Memory B cell (primary cell): ENCODE data around the gene VPS45.
A peak's percentile ranks its signal among the peaks of the same experiment; 100 is the strongest.

Experiments
- ATAC-seq: fragments of 150-1000 bp; cut with Tn5 transposase; 2 replicates; pipeline ENCODE4 v1.10.0; 2021; ENCODE audit warnings: low read depth, mild to moderate bottlenecking, moderate library complexity
- DNase-seq, 2 donors: peaks; one replicate each; pipeline ENCODE4 v3.0.0; 2022; ENCODE audit warnings: low spot score in 2 of 2
- H3K27ac Mint-ChIP-seq: one replicate; pipeline ENCODE4 v1.8.0; 2022; ENCODE audit warnings: mild to moderate bottlenecking, moderate library complexity, mixed read lengths
- H3K27me3 Mint-ChIP-seq: one replicate; pipeline ENCODE4 v1.8.0; 2022; ENCODE audit warnings: mixed read lengths
- H3K36me3 Mint-ChIP-seq: one replicate; pipeline ENCODE4 v1.8.0; 2022; ENCODE audit warnings: mild to moderate bottlenecking, mixed read lengths
- H3K4me1 Mint-ChIP-seq: one replicate; pipeline ENCODE4 v1.8.0; 2022; ENCODE audit warnings: mixed read lengths
- H3K4me3 Mint-ChIP-seq: one replicate; pipeline ENCODE4 v1.8.0; 2022; ENCODE audit warnings: mild to moderate bottlenecking, moderate library complexity, mixed read lengths
- H3K9me3 Mint-ChIP-seq: one replicate; pipeline ENCODE4 v1.8.0; 2022; ENCODE audit warnings: mixed read lengths

The VPS45 gene

DNA sequence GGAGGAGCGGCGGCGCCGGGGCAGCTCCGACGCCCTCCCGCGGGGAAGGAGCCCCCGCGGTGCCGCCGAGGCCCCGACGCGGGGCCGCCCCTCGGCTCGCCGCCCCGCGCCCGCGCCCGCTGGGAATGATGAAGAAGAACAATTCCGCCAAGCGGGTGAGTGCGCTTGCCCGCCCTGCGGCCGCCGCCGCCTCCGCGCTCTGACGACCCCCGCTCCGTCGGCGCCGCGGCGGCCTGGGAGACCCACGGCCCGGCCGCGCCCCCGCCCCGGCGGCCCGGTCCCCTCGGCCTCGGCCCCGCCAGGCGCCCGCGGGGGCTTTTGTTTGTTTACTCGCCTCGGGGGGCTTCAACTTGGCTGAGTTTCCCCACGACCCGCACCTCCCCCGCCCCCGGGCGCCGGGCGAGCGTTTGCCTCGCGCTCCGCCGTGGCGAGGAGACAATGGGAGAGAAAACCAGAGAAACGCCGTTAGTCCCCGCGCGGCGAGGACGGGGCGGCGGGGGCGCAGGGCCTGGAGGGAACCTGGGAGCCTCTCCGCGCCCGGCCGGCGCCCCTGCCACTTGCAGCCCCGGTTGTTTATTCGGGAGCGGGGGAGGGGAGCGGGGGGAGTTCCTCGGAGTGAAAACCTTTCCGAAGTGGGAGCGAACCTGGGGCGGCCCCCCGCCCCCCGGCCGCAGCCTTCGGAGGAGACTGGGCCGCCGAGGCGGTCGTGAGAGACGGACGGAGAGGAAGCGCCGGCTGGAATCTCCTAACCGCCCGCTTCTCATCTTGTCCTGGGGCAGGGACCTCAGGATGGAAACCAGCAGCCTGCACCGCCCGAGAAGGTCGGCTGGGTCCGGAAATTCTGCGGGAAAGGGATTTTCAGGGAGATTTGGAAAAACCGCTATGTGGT lies 82.8 kb downstream of the VPS45 start:
- DNase-seq: peak in 1 of 2 donors; percentile 36
- peak overlapping the region; percentile 99 for H3K4me3 Mint-ChIP-seq

DNA sequence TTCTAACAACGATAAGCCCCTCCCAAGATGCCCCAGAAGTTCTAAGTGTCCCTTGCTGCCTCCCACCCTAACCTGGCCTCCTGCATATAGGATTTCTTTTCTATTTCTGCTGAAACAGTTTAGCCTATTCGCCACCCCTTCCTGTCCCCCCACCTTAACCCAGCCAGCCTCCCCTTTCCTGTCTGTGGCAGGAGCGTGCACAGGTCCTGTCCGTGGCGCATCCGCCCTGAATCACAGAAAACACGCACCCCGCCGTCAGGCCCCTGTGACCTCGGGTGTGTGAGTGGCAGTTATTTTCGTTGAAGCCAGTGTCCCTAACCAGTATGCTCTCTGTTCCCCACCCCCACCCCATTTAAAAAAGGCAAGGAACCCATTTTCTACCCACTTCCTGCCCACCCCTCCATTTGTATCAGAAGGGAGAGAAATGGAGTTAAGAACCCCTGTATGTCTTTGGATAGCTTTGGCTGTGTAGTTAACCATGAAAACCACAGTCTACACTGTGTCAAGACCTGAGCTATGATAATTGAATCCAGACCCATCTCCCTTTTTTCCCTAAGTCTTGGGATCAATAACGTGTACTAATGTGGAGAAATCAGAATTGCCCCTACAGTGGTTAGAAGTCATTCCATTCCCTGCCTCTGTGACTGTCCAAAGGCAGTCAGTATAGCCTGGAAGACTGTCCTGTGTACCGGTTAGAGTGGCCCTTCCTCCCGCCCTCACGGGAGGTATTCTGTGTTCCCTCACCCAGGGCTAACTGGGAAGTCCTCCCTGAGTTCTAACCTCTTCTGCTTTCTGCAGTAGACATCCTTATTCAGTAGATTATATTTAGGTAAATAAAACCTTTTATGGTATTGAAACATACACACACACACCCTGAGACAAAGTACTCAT lies 84.0 kb downstream of the VPS45 start:
- H3K4me1 Mint-ChIP-seq: peaks cover 67% of the 10 kb centered on the region
- peak overlapping the region; percentile 99 for H3K4me3 Mint-ChIP-seq
- DNase-seq: peak in 1 of 2 donors; percentile 43
- peak; percentile 41 for ATAC-seq
- peak overlapping the region; percentile 83 for H3K27ac Mint-ChIP-seq
- peaks cover 35% of the 10 kb centered on the region for H3K36me3 Mint-ChIP-seq
- H3K9me3 Mint-ChIP-seq: no peaks in the 10 kb centered on the region
- H3K27me3 Mint-ChIP-seq: no peaks in the 10 kb centered on the region

More for the DNA sequence above, 82.8 kb downstream of the VPS45 start:
- Mint-ChIP-seq H3K27me3 (no peaks in the 10 kb centered on the region), H3K27ac (peak overlapping the region; percentile 94), H3K36me3 (peaks cover 31% of the 10 kb centered on the region), H3K4me1 (peaks cover 56% of the 10 kb centered on the region), H3K9me3 (no peaks in the 10 kb centered on the region)
- ATAC-seq: no peak

- DNase-seq (no peak), ATAC-seq (no peak)
- Mint-ChIP-seq H3K27ac (peak overlapping the region; percentile 83), H3K4me1 (peaks cover 66% of the 10 kb centered on the region), H3K27me3 (no peaks in the 10 kb centered on the region), H3K36me3 (peaks cover 38% of the 10 kb centered on the region), H3K9me3 (no peaks in the 10 kb centered on the region), H3K4me3 (peak overlapping the region; percentile 99)
Observed at GRCh38 chr1:150152182-150152536, 84.6 kb downstream of the VPS45 start.

DNA sequence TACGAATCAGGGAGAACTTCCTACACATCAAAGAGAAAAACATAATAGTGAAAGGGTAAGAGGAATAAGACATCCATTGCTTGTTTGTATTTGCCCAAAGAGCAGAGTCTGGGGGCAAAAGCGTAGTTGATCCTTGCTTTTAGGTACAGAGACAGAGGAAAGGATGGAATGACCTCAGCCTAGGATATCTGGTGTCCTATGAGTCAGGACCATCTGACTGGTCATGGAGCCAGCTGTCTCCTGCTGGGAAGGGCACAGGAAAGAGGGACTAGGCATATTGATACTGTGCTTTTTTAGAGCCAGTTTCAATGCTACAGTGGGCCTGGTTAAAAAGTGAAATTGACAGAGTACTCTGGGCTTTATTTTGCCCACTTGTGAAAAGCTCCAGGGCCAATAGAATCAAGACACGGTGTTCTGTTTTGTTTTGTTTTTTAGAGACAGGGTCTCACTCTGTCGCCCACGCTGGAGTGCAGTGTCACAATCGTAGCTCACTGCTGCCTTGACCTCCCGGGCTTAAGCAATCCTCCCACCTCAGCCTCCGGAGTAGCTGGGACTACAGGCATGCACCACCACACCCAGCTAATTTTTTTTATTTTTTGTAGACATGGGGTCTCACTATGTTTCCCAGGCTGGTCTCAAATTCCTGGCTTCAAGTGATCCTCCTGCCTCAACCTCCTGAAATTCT lies 85.3 kb downstream of the VPS45 start:
- Mint-ChIP-seq H3K27me3 (no peaks in the 10 kb centered on the region), H3K36me3 (peaks cover 41% of the 10 kb centered on the region), H3K4me3 (peak overlapping the region; percentile 58), H3K27ac (peak overlapping the region; percentile 83), H3K4me1 (peaks cover 62% of the 10 kb centered on the region), H3K9me3 (no peaks in the 10 kb centered on the region)
- ATAC-seq (no peak), DNase-seq (no peak)

- H3K27me3 Mint-ChIP-seq: no peaks in the 10 kb centered on the region
- no peak for DNase-seq
- H3K27ac Mint-ChIP-seq: peak overlapping the region; percentile 83
- no peak for ATAC-seq
- peaks cover 58% of the 10 kb centered on the region for H3K4me1 Mint-ChIP-seq
- no peaks in the 10 kb centered on the region for H3K9me3 Mint-ChIP-seq
- H3K4me3 Mint-ChIP-seq: peak overlapping the region; percentile 6
- H3K36me3 Mint-ChIP-seq: peaks cover 45% of the 10 kb centered on the region
Observed at GRCh38 chr1:150154143-150154542, 86.6 kb downstream of the VPS45 start.

DNA sequence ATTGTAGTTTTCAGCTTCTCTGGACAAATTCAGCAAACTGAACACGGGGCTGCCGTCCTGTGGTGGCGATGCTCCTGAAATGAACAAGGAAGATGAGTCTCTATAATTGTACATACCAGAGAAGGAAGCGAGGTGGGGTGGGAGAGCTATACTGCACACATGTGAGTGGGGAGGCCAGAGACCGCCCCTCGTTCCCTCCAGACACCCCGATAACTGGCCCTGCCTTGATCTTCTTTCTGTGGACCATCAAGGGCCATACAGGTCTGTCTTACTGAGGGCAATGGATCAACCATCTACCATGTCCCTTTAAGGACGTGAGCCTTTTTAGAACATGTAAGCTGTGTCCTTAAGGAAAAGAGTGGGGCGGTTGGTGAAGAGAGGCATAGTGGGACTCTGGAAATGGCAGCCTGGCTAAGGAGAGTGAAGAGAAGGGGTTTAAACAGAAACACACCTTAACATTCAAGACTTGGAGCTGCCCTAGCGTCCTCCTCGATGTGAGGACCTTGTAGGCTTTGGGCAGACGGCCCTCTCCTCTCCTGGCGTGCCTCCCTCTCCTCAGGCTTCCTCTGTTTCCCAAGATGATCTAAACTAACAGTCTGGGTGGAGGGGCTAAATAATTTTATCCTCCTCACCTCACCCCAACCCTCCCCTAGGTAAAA lies 88.0 kb downstream of the VPS45 start:
- Mint-ChIP-seq H3K4me3 (no peak overlapping the region), H3K27me3 (no peaks in the 10 kb centered on the region), H3K27ac (peak overlapping the region; percentile 83), H3K36me3 (peaks cover 49% of the 10 kb centered on the region), H3K9me3 (no peaks in the 10 kb centered on the region), H3K4me1 (peaks cover 61% of the 10 kb centered on the region)
- no peak for DNase-seq
- no peak for ATAC-seq

GRCh38 chr1:150156868-150157603 lies 89.5 kb downstream of the VPS45 start:
- Mint-ChIP-seq H3K27me3 (no peaks in the 10 kb centered on the region), H3K4me1 (peaks cover 66% of the 10 kb centered on the region), H3K27ac (peak overlapping the region; percentile 83), H3K36me3 (peaks cover 39% of the 10 kb centered on the region), H3K4me3 (no peak overlapping the region), H3K9me3 (no peaks in the 10 kb centered on the region)
- ATAC-seq: no peak
- no peak for DNase-seq

- Mint-ChIP-seq H3K36me3 (peaks cover 26% of the 10 kb centered on the region), H3K4me3 (peak overlapping the region; percentile 86)
Observed at GRCh38 chr1:150159550-150159949, 92.0 kb downstream of the VPS45 start.

GRCh38 chr1:150160964-150161621 lies 93.5 kb downstream of the VPS45 start:
- no peaks in the 10 kb centered on the region for H3K9me3 Mint-ChIP-seq
- peaks cover 14% of the 10 kb centered on the region for H3K36me3 Mint-ChIP-seq
- H3K4me3 Mint-ChIP-seq: peak overlapping the region; percentile 86
- peaks cover 74% of the 10 kb centered on the region for H3K4me1 Mint-ChIP-seq
- H3K27ac Mint-ChIP-seq: peak overlapping the region; percentile 97
- DNase-seq (no peak), ATAC-seq (no peak)
- H3K27me3 Mint-ChIP-seq: no peaks in the 10 kb centered on the region

More at GRCh38 chr1:150159550-150159949, 92.0 kb downstream of the VPS45 start:
- peak in 1 of 2 donors; percentile 38 for DNase-seq
- ATAC-seq: peak; percentile 28
- H3K27ac Mint-ChIP-seq: peak overlapping the region; percentile 97
- no peaks in the 10 kb centered on the region for H3K27me3 Mint-ChIP-seq
- H3K4me1 Mint-ChIP-seq: peaks cover 72% of the 10 kb centered on the region
- no peaks in the 10 kb centered on the region for H3K9me3 Mint-ChIP-seq

DNA sequence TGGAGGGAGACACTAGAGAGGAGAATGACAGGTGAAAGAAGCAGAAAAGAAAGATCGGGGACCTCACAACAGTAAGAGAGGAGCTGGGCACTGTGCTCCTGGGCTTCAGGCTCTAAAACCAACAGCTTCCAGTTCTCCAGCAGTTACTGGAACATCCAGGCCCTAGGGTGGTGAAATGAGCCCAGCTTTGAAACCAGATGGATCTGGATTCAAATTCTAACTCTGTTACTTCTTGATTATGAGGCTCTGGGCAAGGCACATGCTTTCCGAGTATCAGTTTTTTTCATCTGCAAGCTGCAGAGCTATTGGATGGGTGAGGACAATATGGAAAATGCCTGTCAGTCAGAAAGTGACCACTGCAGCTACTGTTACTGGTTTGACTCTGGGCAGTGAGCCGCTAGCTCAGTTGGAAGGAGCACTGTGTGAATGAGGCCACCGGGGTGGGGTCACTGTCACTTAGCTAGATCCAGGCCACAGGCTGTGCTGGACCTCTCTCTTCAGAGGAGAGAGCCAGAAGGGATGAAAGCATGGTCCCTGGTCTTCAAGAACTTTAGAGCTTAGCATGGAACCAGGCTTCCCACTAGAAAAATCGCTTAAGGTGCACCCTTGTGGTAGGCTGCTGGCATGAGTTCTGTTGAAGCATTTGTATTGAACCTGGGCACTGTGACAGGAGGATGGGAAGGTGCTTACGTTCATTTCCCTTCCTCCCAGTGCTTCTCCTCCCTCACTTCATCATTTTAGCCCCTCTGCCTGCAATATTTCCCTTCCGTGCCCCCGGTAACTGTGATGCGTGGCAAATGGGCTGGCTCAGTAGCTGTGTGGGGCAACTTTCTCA lies 94.4 kb downstream of the VPS45 start:
- ATAC-seq: no peak
- H3K27me3 Mint-ChIP-seq: no peaks in the 10 kb centered on the region
- H3K27ac Mint-ChIP-seq: peak overlapping the region; percentile 97
- peak overlapping the region; percentile 86 for H3K4me3 Mint-ChIP-seq
- no peaks in the 10 kb centered on the region for H3K9me3 Mint-ChIP-seq
- DNase-seq: no peak
- peaks cover 14% of the 10 kb centered on the region for H3K36me3 Mint-ChIP-seq
- peaks cover 70% of the 10 kb centered on the region for H3K4me1 Mint-ChIP-seq

- Mint-ChIP-seq H3K27me3 (no peaks in the 10 kb centered on the region), H3K36me3 (peaks cover 10% of the 10 kb centered on the region), H3K4me1 (peaks cover 68% of the 10 kb centered on the region), H3K4me3 (peak overlapping the region; percentile 86), H3K27ac (peak overlapping the region; percentile 97), H3K9me3 (no peaks in the 10 kb centered on the region)
- DNase-seq: no peak
- ATAC-seq: no peak
Observed at GRCh38 chr1:150162582-150162861, 94.9 kb downstream of the VPS45 start.
